ENCODE data around the gene B4GALNT2.

B4GALNT2 gene

DNA sequence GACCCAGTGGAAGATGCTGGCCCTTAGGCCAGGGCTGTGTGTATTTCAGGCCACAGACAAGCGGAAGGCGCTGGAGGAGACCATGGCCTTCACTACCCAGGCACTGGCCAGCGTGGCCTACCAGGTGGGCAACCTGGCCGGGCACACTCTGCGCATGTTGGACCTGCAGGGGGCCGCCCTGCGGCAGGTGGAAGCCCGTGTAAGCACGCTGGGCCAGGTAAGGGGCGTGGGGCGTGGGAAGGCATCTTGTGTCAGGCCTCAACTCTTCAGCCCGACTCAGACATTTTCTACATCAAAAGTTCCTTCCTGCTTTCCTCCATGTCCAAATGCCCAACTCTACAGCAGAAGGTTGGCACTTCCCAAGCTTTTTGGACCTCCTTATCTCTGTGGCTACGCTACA lies 83.9 kb downstream of the B4GALNT2 start:
- H3K4me1 Mint-ChIP-seq, result peaks cover 30% of the 10 kb centered on the region
- H3K4me3 Mint-ChIP-seq, result no peak overlapping the region
- H3K9me3 Mint-ChIP-seq, result no peaks in the 10 kb centered on the region
- peaks cover 22% of the 10 kb centered on the region for H3K27me3 Mint-ChIP-seq (ENCODE audit: low read depth, poor library complexity)
- DNase-seq, result no peak
- no peak overlapping the region for H3K27ac Mint-ChIP-seq
- no peaks in the 10 kb centered on the region for H3K36me3 Mint-ChIP-seq (ENCODE audit: low read depth)
- TF ChIP-seq, protein P1, sequence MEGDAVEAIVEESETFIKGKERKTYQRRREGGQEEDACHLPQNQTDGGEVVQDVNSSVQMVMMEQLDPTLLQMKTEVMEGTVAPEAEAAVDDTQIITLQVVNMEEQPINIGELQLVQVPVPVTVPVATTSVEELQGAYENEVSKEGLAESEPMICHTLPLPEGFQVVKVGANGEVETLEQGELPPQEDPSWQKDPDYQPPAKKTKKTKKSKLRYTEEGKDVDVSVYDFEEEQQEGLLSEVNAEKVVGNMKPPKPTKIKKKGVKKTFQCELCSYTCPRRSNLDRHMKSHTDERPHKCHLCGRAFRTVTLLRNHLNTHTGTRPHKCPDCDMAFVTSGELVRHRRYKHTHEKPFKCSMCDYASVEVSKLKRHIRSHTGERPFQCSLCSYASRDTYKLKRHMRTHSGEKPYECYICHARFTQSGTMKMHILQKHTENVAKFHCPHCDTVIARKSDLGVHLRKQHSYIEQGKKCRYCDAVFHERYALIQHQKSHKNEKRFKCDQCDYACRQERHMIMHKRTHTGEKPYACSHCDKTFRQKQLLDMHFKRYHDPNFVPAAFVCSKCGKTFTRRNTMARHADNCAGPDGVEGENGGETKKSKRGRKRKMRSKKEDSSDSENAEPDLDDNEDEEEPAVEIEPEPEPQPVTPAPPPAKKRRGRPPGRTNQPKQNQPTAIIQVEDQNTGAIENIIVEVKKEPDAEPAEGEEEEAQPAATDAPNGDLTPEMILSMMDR (IDR thresholded peaks at IDR 0.05), result no peak

DNA sequence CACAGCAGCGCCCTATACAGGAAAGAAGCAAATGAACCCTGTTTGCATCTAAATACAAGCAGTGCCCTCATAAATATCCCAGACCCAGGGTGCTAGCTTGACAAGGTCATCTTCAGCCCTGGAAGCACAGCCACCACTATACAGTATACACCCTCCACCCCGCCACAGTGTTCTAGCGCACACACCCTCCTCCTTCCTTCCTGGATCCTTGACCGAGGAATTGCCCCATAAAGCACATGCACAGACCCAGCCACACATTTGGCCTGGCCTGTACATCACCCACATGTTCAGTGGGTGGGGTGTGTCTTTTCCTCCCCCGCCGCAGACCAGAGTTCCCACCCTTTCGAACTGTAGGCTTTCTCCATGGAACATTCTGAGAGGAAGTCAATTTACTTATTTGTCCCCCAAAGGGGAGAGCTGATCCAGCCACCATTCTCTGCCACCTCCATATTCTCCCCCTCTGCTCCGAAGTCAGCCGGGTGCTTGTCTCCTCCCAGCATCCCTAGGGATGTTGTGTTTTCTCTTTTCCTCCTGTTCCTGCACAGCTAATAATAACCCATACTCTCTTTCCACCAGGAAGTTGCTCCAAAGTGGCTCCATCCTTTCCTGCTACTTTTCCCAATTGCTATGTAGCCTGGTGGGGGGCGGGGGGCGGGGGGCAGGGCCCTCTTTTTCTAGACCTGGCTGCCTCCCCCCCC lies 84.5 kb downstream of the B4GALNT2 start:
- TF ChIP-seq, protein P1 (IDR thresholded peaks at IDR 0.05), result no peak
- H3K27me3 Mint-ChIP-seq (ENCODE audit: low read depth, poor library complexity), result peaks cover 26% of the 10 kb centered on the region
- no peaks in the 10 kb centered on the region for H3K36me3 Mint-ChIP-seq (ENCODE audit: low read depth)
- DNase-seq, result no peak
- no peaks in the 10 kb centered on the region for H3K9me3 Mint-ChIP-seq
- H3K4me3 Mint-ChIP-seq, result no peak overlapping the region
- H3K27ac Mint-ChIP-seq, result no peak overlapping the region
- H3K4me1 Mint-ChIP-seq, result peaks cover 28% of the 10 kb centered on the region

DNA sequence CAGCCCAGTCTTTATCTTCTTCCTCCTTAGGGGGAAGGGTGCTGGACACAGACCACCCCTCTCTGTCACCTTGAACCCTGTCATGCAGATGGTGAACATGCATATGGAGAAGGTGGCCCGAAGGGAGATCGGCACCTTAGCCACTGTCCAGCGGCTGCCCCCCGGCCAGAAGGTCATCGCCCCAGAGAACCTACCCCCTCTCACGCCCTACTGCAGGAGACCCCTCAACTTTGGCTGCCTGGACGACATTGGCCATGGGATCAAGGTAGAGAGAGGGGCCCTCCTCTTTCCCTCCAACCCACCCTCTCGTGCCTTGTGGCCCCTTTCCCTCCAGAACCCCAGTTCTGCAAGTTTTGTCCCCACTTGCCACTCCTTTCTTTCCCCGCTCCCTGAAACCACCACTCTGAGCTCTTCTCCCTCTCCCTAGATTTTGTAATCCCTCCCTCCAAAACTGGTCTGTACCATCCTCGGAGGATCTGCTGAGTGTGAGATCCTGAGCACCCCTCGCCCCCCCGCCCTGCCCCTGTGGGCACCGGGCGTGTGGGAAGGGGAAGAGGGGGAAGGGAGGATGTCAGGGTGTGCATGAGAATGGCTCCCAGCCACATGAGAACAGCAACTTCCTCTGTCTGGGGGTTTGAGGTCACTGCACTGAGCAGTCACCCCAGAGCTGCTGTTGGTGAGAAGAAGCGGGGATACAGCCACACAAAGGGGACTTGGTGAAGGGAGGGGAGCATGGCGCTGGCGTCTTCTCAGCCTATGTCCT lies 85.3 kb downstream of the B4GALNT2 start:
- TF ChIP-seq, protein P1 (IDR thresholded peaks at IDR 0.05), result no peak
- H3K4me1 Mint-ChIP-seq, result peaks cover 24% of the 10 kb centered on the region
- H3K27ac Mint-ChIP-seq, result no peak overlapping the region
- H3K27me3 Mint-ChIP-seq (ENCODE audit: low read depth, poor library complexity), result peaks cover 31% of the 10 kb centered on the region
- H3K4me3 Mint-ChIP-seq, result no peak overlapping the region
- no peaks in the 10 kb centered on the region for H3K36me3 Mint-ChIP-seq (ENCODE audit: low read depth)
- no peak for DNase-seq
- H3K9me3 Mint-ChIP-seq, result no peaks in the 10 kb centered on the region

DNA sequence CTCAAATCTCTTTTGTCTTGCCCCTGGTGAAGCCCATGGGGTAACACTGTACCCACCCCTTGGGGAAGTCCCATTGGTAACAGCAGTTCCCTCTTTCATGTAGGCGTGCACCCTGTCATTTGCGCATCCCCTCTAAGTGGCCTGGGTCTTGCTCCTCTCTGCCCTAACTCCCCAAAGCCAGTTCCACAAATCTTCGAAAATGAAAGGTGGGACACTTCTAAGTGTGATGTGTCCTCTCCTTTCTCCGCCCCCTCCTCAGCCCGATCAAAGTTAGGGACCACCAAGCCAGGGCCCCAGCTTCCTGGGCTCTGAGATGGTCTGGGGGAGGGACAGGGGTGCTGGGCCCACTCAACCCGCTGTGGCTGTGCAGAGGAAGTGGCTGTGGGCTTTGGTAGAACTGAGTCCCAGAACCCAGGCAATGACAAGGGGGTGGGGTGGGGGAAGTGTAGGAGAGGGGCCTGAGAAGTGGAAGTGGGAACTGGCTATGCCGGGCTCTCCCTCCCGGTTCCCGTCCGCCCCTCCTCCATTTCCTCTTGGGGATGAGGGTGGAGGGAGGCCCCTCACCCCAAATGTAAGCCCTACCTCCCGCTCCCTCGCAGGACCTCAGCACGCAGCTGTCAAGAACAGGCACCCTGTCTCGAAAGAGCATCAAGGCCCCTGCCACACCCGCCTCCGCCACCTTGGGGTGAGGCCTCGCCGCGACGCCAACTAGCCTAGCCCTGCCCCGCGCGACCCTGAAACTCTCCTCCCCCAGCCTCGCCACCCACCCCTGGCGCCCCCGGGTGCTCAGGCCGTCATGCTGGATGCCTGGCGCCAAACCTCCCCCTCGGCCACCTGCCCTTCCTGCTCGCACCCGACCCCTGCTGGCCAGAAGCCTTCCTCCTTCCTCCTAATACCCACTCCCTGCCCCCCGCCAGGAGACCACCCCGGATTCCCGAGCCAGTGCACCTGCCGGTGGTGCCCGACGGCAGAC lies 86.7 kb downstream of the B4GALNT2 start:
- TF ChIP-seq, protein P1 (IDR thresholded peaks at IDR 0.05), result no peak
- Mint-ChIP-seq H3K4me1 (peaks cover 18% of the 10 kb centered on the region), H3K36me3 (ENCODE audit: low read depth) (no peaks in the 10 kb centered on the region), H3K4me3 (no peak overlapping the region), H3K27ac (no peak overlapping the region), H3K27me3 (ENCODE audit: low read depth, poor library complexity) (peaks cover 44% of the 10 kb centered on the region), H3K9me3 (no peaks in the 10 kb centered on the region)
- DNase-seq, result no peak

DNA sequence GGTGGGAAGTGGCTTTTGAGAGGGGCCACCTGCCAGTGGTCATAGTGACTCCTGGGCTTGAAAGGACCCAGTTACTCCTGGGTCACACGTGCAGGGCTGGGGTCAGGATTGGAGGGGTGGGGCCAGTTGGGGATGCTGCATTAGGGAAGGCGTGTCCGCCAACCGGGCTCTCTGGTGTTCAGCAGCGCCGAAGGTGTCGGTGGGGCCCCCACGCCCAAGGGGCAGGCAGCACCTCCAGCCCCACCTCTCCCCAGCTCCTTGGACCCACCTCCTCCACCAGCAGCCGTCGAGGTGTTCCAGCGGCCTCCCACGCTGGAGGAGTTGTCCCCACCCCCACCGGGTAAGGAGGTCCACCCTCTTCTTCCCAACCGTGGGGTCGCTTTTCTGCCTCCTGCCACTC lies 87.4 kb downstream of the B4GALNT2 start:
- Mint-ChIP-seq H3K4me1 (peaks cover 18% of the 10 kb centered on the region), H3K9me3 (no peaks in the 10 kb centered on the region)
- TF ChIP-seq, protein P1 (IDR thresholded peaks at IDR 0.05), result no peak

More for the DNA sequence above, 87.4 kb downstream of the B4GALNT2 start:
- Mint-ChIP-seq H3K27me3 (ENCODE audit: low read depth, poor library complexity) (peaks cover 52% of the 10 kb centered on the region), H3K4me3 (no peak overlapping the region), H3K36me3 (ENCODE audit: low read depth) (no peaks in the 10 kb centered on the region), H3K27ac (no peak overlapping the region)
- no peak for DNase-seq
